Neural cell (in vitro differentiated cells): ENCODE data around the gene RABL6.
"Not testable (repeated sequence)": the region's sequence is repeated elsewhere in the genome, so short reads cannot be mapped to it uniquely, and the experiment has no call there.

Source experiments
- EP300 ChIP-seq: fragments of 450-650 bp; conservative IDR thresholded peaks from 2 replicates; pipeline ENCODE4 v1.6.1; 2014; ENCODE audit warnings: antibody characterized with exemption, mild to moderate bottlenecking, moderate library complexity; ENCODE audit not compliant: poor library complexity, severe bottlenecking
- EZH2 ChIP-seq: fragments of 200-600, 300-800 bp; shearing (Covaris generic), sonication (generic); IDR thresholded peaks from 2 replicates; pipeline ENCODE4 v1.6.1; 2014; ENCODE audit warnings: antibody characterized with exemption, low read length, borderline replicate concordance, mild to moderate bottlenecking; ENCODE audit not compliant: insufficient read depth, poor library complexity, severe bottlenecking
- MXI1 ChIP-seq: fragments of 450-650 bp; conservative IDR thresholded peaks from 2 replicates; pipeline ENCODE4 v1.6.1; 2014; ENCODE audit warnings: antibody characterized with exemption, mild to moderate bottlenecking; ENCODE audit not compliant: poor library complexity, severe bottlenecking
- POLR2AphosphoS5 ChIP-seq: IDR thresholded peaks from 2 replicates; pipeline ENCODE4 v1.6.1; 2012
- RAD21 ChIP-seq: fragments of 450-650 bp; conservative IDR thresholded peaks from 2 replicates; pipeline ENCODE4 v1.6.1; 2014; ENCODE audit warnings: antibody characterized with exemption, mild to moderate bottlenecking, moderate library complexity
- SMC3 ChIP-seq: fragments of 450-650 bp; conservative IDR thresholded peaks from 2 replicates; pipeline ENCODE4 v1.6.1; 2014; ENCODE audit warnings: antibody characterized with exemption, mild to moderate bottlenecking, moderate library complexity; ENCODE audit not compliant: poor library complexity
- TF ChIP-seq, protein P1 (sequence below): fragments of 450-650 bp; IDR thresholded peaks from 2 replicates; pipeline ENCODE4 v1.5.1; 2014; ENCODE audit warnings: antibody characterized with exemption, mild to moderate bottlenecking, moderate library complexity; ENCODE audit not compliant: poor library complexity, severe bottlenecking
- TF ChIP-seq, protein P2 (sequence below): IDR thresholded peaks from 2 replicates; pipeline ENCODE4 v1.6.1; 2012; ENCODE audit warnings: borderline replicate concordance

DNA sequence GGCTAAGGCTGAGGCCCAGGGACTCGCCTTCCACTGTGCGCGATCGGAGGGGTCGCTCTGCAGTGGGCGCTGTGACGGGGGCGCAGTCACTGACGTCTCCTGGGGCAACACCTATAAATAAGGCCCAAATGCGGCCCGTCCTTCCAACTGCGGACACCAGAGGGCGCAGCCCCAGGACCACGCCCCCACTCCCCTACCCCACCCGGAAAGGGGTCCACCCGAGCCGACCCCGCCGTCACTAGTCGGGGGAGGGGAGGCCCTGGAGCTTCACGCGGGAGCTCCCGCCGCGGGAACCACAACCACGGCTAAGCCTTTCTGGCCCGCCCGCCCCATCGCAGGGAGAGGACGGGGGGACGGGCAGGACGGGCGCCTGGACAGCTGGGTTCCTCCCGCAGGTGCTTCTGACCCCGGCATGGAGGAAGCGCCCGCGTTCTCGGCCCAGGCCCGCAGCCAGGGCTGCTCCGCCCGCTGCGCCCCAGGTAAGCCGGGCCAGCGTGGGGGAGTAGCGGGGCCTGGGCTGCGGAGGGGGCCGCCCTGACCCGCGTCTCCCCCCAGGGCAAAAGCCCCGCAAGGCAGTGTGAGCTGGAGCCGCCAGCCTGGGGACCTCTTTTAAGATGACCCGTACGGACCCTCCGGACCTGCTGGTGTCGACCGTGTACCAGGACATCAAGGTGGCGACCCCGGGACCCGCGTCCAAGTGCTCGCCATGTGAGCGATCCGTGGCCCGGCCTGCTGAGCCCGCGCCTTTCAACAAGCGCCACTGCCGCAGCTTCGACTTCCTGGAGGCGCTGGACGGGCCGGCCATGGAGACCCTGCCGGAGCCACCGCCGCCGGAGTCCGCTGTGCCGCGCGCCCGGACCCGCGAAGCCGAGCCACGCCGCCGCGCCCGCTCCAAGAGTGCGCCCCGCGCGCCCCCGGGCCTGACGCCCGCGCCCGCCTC is 36.3 kb downstream of the RABL6 start:
- not testable (repeated sequence) for TF ChIP-seq SMC3, RAD21, EZH2, MXI1, EP300, POLR2AphosphoS5
- TF ChIP-seq, protein P1, sequence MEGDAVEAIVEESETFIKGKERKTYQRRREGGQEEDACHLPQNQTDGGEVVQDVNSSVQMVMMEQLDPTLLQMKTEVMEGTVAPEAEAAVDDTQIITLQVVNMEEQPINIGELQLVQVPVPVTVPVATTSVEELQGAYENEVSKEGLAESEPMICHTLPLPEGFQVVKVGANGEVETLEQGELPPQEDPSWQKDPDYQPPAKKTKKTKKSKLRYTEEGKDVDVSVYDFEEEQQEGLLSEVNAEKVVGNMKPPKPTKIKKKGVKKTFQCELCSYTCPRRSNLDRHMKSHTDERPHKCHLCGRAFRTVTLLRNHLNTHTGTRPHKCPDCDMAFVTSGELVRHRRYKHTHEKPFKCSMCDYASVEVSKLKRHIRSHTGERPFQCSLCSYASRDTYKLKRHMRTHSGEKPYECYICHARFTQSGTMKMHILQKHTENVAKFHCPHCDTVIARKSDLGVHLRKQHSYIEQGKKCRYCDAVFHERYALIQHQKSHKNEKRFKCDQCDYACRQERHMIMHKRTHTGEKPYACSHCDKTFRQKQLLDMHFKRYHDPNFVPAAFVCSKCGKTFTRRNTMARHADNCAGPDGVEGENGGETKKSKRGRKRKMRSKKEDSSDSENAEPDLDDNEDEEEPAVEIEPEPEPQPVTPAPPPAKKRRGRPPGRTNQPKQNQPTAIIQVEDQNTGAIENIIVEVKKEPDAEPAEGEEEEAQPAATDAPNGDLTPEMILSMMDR = peak; percentile 50
- TF ChIP-seq, protein P2, sequence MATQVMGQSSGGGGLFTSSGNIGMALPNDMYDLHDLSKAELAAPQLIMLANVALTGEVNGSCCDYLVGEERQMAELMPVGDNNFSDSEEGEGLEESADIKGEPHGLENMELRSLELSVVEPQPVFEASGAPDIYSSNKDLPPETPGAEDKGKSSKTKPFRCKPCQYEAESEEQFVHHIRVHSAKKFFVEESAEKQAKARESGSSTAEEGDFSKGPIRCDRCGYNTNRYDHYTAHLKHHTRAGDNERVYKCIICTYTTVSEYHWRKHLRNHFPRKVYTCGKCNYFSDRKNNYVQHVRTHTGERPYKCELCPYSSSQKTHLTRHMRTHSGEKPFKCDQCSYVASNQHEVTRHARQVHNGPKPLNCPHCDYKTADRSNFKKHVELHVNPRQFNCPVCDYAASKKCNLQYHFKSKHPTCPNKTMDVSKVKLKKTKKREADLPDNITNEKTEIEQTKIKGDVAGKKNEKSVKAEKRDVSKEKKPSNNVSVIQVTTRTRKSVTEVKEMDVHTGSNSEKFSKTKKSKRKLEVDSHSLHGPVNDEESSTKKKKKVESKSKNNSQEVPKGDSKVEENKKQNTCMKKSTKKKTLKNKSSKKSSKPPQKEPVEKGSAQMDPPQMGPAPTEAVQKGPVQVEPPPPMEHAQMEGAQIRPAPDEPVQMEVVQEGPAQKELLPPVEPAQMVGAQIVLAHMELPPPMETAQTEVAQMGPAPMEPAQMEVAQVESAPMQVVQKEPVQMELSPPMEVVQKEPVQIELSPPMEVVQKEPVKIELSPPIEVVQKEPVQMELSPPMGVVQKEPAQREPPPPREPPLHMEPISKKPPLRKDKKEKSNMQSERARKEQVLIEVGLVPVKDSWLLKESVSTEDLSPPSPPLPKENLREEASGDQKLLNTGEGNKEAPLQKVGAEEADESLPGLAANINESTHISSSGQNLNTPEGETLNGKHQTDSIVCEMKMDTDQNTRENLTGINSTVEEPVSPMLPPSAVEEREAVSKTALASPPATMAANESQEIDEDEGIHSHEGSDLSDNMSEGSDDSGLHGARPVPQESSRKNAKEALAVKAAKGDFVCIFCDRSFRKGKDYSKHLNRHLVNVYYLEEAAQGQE = not testable (repeated sequence)
